Effector memory CD4-positive, alpha-beta T cell (primary cell): ENCODE measurements around the gene TRPT1.

Source experiments
- DNase-seq, 3 donors: peaks; one replicate each; pipeline ENCODE4 v3.0.0-alpha.2; 2020
- H3K27ac ChIP-seq: 2 replicates; pipeline ENCODE4 v1.7.0; 2013; ENCODE audit warnings: mild to moderate bottlenecking, low read length, moderate library complexity; ENCODE audit not compliant: insufficient read depth, poor library complexity, severe bottlenecking
- H3K27me3 ChIP-seq: replicated peaks from 2 replicates; pipeline ENCODE4 v1.7.0; 2013; ENCODE audit warnings: mild to moderate bottlenecking, low read length; ENCODE audit not compliant: insufficient read depth, control insufficient read depth, poor library complexity, severe bottlenecking
- H3K36me3 ChIP-seq: 2 replicates; pipeline ENCODE4 v1.7.0; 2013; ENCODE audit warnings: mild to moderate bottlenecking, low read length, moderate library complexity; ENCODE audit not compliant: control insufficient read depth, insufficient read depth
- H3K4me1 ChIP-seq: 2 replicates; pipeline ENCODE4 v1.7.0; 2013; ENCODE audit warnings: low read length, mild to moderate bottlenecking; ENCODE audit not compliant: control insufficient read depth, insufficient read depth, poor library complexity, severe bottlenecking
- H3K4me3 ChIP-seq: 2 replicates; pipeline ENCODE4 v1.7.0; 2013; ENCODE audit warnings: low read length, low read depth, mild to moderate bottlenecking; ENCODE audit not compliant: insufficient read depth, poor library complexity, severe bottlenecking
- H3K9me3 ChIP-seq: 2 replicates; pipeline ENCODE4 v1.7.0; 2013; ENCODE audit warnings: mild to moderate bottlenecking, low read length, moderate library complexity; ENCODE audit not compliant: control insufficient read depth

TRPT1 gene

GRCh38 chr11:64198511-64198910, 27.5 kb downstream of the TRPT1 start:
- no peaks in the 10 kb centered on the region for H3K4me1 ChIP-seq

GRCh38 chr11:64196626-64197025, 29.4 kb downstream of the TRPT1 start:
- no peak for DNase-seq
- Histone ChIP-seq H3K4me1 (no peaks in the 10 kb centered on the region), H3K27ac (no peak overlapping the region), H3K36me3 (peaks cover 87% of the 10 kb centered on the region), H3K27me3 (no peaks in the 10 kb centered on the region), H3K4me3 (no peak overlapping the region), H3K9me3 (no peaks in the 10 kb centered on the region)

More at GRCh38 chr11:64198511-64198910, 27.5 kb downstream of the TRPT1 start:
- DNase-seq = no peak
- Histone ChIP-seq H3K9me3 (no peaks in the 10 kb centered on the region), H3K27ac (no peak overlapping the region), H3K4me3 (no peak overlapping the region), H3K36me3 (peaks cover 93% of the 10 kb centered on the region), H3K27me3 (no peaks in the 10 kb centered on the region)

GRCh38 chr11:64192434-64192833, 33.6 kb downstream of the TRPT1 start:
- no peak for DNase-seq
- Histone ChIP-seq H3K4me1 (no peaks in the 10 kb centered on the region), H3K27me3 (no peaks in the 10 kb centered on the region), H3K4me3 (no peak overlapping the region), H3K27ac (no peak overlapping the region), H3K9me3 (no peaks in the 10 kb centered on the region), H3K36me3 (peaks cover 51% of the 10 kb centered on the region)

- Histone ChIP-seq H3K4me3 (no peak overlapping the region), H3K4me1 (peaks cover 5% of the 10 kb centered on the region), H3K27me3 (no peaks in the 10 kb centered on the region), H3K27ac (no peak overlapping the region), H3K36me3 (no peaks in the 10 kb centered on the region), H3K9me3 (no peaks in the 10 kb centered on the region)
- peak in 1 of 3 donors; percentile 14 for DNase-seq
These were observed 39.4 kb downstream of the TRPT1 start for GRCh38 chr11:64186492-64187165.

GRCh38 chr11:64185693-64186491, 40.1 kb downstream of the TRPT1 start, which contains the start of gene STIP1:
TSS of gene STIP1 (plus strand) at chr11:64186171. CDS start at chr11:64186262, 91 bp downstream.
- peaks cover 5% of the 10 kb centered on the region for H3K4me1 ChIP-seq
- peak; percentile 98 to 99 (median 99) for DNase-seq

GRCh38 chr11:64185175-64185692, 40.8 kb downstream of the TRPT1 start:
- no peaks in the 10 kb centered on the region for H3K36me3 ChIP-seq
- H3K27ac ChIP-seq = peak overlapping the region; percentile 75
- H3K27me3 ChIP-seq = no peaks in the 10 kb centered on the region
- peak overlapping the region; percentile 77 for H3K4me3 ChIP-seq
- H3K4me1 ChIP-seq = peaks cover 5% of the 10 kb centered on the region
- H3K9me3 ChIP-seq = no peaks in the 10 kb centered on the region
- no peak for DNase-seq

More at GRCh38 chr11:64185693-64186491, 40.1 kb downstream of the TRPT1 start, which contains the start of gene STIP1:
- Histone ChIP-seq H3K27ac (peak within 1 kb of the TSS; percentile 75), H3K36me3 (no peaks in the 10 kb centered on the region), H3K27me3 (no peaks in the 10 kb centered on the region), H3K9me3 (no peaks in the 10 kb centered on the region), H3K4me3 (peak within 1 kb of the TSS; percentile 77)

- no peaks in the 10 kb centered on the region for H3K9me3 ChIP-seq
- H3K4me3 ChIP-seq = no peak overlapping the region
- H3K27me3 ChIP-seq = no peaks in the 10 kb centered on the region
- H3K36me3 ChIP-seq = no peaks in the 10 kb centered on the region
- no peak for DNase-seq
- H3K4me1 ChIP-seq = peaks cover 5% of the 10 kb centered on the region
- H3K27ac ChIP-seq = no peak overlapping the region
These were observed 42.1 kb downstream of the TRPT1 start for GRCh38 chr11:64183890-64184289.

GRCh38 chr11:64181506-64182411, 44.2 kb downstream of the TRPT1 start:
- Histone ChIP-seq H3K27me3 (no peaks in the 10 kb centered on the region), H3K36me3 (no peaks in the 10 kb centered on the region), H3K4me1 (peaks cover 5% of the 10 kb centered on the region), H3K27ac (no peak overlapping the region), H3K9me3 (no peaks in the 10 kb centered on the region), H3K4me3 (no peak overlapping the region)
- no peak for DNase-seq

GRCh38 chr11:64180891-64181290, 45.1 kb downstream of the TRPT1 start:
- no peak for DNase-seq

More at GRCh38 chr11:64180891-64181290, 45.1 kb downstream of the TRPT1 start:
- H3K4me3 ChIP-seq = no peak overlapping the region
- H3K36me3 ChIP-seq = no peaks in the 10 kb centered on the region
- no peaks in the 10 kb centered on the region for H3K9me3 ChIP-seq
- H3K27ac ChIP-seq = no peak overlapping the region
- peaks cover 5% of the 10 kb centered on the region for H3K4me1 ChIP-seq
- no peaks in the 10 kb centered on the region for H3K27me3 ChIP-seq
